NAMALWA (cell line): Measurements from ENCODE around the gene CHD1.

Source experiments
- DNase-seq: peaks from one replicate; pipeline ENCODE4 v3.0.0-alpha.2; 2015; ENCODE audit warnings: low spot score

The CHD1 gene

DNA sequence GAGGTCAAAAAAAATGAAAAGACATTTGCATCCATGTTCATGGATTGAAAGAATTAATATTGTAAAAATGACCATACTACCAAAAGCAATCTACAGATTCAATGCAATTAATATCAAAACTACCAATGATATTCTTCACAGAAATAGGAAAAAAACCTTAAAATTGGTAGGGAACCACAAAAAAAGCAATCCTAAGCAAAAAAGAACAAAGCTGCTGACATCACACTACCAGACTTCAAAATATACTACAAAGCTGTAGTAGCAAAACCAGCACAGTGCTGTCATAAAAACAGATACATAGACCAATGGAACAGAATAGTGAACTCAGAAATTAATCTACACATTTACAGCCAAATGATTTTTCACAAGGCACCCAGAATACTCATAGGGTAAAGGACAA, 121.0 kb downstream of the CHD1 start:
- DNase-seq = no peak

DNA sequence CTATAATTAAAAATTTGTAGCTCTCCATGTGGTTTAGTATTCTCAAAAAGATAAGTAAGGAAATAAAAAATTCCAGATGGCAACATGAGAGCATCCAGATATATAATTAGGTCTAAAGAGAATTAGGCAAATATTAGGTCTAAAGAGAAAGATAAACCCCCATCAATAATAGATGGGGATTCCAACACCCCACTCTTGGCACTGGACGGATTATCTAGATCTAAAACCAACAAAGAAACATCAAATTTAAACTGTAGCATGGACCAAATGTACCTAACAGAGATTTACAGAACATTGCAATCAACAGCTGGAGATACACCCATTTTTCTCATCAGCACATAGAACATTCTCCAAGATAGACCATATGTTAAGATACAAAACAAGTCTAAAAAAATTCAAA, 123.7 kb downstream of the CHD1 start:
- DNase-seq = no peak

DNA sequence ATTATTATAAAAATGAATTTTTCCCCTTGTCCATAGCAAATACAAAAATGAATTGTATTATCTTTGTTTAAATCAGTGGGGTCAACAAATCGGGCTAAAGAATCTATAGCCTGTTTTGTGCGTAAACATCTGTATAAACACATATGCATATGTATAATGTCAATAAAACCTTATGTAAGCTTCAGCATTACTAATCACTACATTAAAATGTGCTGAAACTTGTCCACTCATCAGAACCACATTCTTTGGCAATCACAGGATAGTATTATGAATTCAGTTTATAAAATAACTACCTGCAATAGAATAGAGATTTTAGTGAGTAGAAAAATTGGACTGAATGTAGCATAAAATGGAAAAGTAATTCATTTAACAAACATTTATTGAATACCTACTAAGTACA, 124.7 kb downstream of the CHD1 start:
- no peak for DNase-seq
